ENCODE results near the gene ZNF454. TPM values are rescaled to one million over a fixed set of nuclear protein-coding genes. Genes with fewer than 3 reads are reported as not detected.

ZNF454 gene
- total RNA-seq, 4 donors from 2014 or later, result 0.59 to 11.8 (median 6.9) TPM

- Histone ChIP-seq H3K36me3 (no peaks in the 10 kb centered on the region), H3K4me1 (no peaks in the 10 kb centered on the region), H3K4me3 (no peak overlapping the region), H3K9me3 (peaks cover 0 to 38% of the 10 kb centered on the region in 2 donors), H3K27ac (no peak overlapping the region), H3K27me3 (peaks cover 0 to 8% of the 10 kb centered on the region in 2 donors)
- intact Hi-C loops (cut with DNase I; ENCODE audit: low total_unique reads), result no loop called here
- no peak for DNase-seq
- TF ChIP-seq POLR2A (IDR thresholded peaks at IDR 0.05), result no peak
- TF ChIP-seq, protein P1, sequence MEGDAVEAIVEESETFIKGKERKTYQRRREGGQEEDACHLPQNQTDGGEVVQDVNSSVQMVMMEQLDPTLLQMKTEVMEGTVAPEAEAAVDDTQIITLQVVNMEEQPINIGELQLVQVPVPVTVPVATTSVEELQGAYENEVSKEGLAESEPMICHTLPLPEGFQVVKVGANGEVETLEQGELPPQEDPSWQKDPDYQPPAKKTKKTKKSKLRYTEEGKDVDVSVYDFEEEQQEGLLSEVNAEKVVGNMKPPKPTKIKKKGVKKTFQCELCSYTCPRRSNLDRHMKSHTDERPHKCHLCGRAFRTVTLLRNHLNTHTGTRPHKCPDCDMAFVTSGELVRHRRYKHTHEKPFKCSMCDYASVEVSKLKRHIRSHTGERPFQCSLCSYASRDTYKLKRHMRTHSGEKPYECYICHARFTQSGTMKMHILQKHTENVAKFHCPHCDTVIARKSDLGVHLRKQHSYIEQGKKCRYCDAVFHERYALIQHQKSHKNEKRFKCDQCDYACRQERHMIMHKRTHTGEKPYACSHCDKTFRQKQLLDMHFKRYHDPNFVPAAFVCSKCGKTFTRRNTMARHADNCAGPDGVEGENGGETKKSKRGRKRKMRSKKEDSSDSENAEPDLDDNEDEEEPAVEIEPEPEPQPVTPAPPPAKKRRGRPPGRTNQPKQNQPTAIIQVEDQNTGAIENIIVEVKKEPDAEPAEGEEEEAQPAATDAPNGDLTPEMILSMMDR (IDR thresholded peaks at IDR 0.05), result no peak
These were observed 48.3 kb downstream of the ZNF454 start for GRCh38 chr5:178989311-178989710.

DNA sequence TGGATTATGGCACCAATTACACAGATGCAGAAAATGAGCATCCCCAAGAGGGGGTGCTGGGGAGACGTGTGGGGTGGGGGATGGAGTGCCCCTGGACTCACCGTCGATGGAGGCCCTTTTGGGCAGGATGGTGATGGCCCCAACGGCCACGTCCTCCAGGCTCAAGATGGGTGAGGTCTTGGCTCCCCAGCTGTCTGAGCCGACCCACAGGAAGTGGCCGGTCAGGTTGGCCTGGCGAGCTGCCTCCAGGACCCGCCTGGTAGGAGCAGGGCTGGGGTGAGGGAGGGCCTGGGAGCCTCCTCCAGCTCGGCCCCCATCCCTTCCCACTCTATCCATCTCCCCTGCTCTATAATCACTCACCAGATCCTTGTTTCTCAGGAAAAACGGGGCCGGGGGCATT, 49.5 kb downstream of the ZNF454 start:
- Histone ChIP-seq H3K4me3 (no peak overlapping the region), H3K4me1 (no peaks in the 10 kb centered on the region), H3K27ac (no peak overlapping the region), H3K9me3 (peaks cover 0 to 32% of the 10 kb centered on the region in 2 donors), H3K27me3 (peaks cover 0 to 8% of the 10 kb centered on the region in 2 donors), H3K36me3 (no peaks in the 10 kb centered on the region)
- intact Hi-C loops (cut with DNase I; ENCODE audit: low total_unique reads), result no loop called here
- no peak for TF ChIP-seq POLR2A (IDR thresholded peaks at IDR 0.05)
- TF ChIP-seq, protein P1 (IDR thresholded peaks at IDR 0.05), result no peak
- DNase-seq, result no peak

DNA sequence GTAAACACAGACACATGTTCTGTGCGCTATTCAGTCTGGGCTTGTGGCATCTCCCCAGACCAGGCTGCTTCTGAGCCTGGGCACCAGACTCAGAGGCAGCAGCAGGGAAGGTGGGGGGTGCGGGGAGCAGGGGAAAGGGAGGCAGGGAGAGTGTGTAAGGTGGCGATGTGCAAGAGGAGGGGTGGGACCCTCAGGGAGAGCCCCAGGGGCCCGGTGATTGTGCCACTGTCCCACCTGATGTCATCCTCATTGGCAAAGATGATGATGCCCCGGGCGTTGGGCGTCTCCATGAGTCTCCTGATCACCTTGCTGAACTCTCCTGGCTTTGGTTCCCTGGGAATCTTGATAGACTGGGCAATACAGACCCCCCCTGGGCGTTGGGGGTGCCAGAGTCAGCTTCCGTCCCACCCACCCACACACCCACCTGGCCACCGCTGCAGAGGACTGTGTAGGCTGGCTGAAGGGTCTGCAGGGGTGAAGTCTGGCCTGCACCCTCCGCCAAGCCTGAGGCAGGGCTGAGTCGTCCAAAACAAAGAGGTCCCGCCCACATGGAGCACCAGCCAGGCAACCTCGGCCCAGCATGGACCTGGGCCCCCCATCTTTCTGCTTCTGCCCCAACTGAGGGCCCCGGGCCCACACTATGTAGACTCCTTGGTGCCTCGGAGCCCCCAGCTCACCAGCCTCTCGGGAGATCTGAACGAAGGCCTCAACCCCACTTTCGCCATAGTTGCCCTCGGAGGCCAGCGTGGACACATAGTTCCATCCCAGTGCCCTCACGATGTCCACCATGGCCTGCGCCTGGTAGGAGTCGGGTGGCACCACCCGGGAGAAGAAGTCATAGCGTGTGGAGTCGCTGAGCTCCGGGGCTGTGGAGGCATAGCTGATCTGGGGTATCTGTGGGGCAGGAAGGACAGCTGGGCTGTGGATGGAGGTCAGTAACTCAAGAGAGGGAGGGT, 50.5 kb downstream of the ZNF454 start:
- Histone ChIP-seq H3K4me1 (no peaks in the 10 kb centered on the region), H3K36me3 (no peaks in the 10 kb centered on the region), H3K27ac (no peak overlapping the region), H3K27me3 (peaks cover 0 to 10% of the 10 kb centered on the region in 2 donors), H3K9me3 (peaks cover 0 to 22% of the 10 kb centered on the region in 2 donors), H3K4me3 (no peak overlapping the region)
- TF ChIP-seq, protein P1 (IDR thresholded peaks at IDR 0.05), result no peak
- DNase-seq, result no peak
- intact Hi-C loops (cut with DNase I; ENCODE audit: low total_unique reads), result no loop called here

GRCh38 chr5:178992291-178992895, 51.4 kb downstream of the ZNF454 start:
- intact Hi-C loops (cut with DNase I; ENCODE audit: low total_unique reads), result no loop called here
- Histone ChIP-seq H3K9me3 (peaks cover 0 to 13% of the 10 kb centered on the region in 2 donors), H3K4me3 (no peak overlapping the region), H3K27me3 (peaks cover 0 to 10% of the 10 kb centered on the region in 2 donors), H3K36me3 (no peaks in the 10 kb centered on the region), H3K27ac (no peak overlapping the region), H3K4me1 (no peaks in the 10 kb centered on the region)
- no peak for TF ChIP-seq POLR2A (IDR thresholded peaks at IDR 0.05)
- TF ChIP-seq, protein P1 (IDR thresholded peaks at IDR 0.05), result no peak
- DNase-seq, result no peak

DNA sequence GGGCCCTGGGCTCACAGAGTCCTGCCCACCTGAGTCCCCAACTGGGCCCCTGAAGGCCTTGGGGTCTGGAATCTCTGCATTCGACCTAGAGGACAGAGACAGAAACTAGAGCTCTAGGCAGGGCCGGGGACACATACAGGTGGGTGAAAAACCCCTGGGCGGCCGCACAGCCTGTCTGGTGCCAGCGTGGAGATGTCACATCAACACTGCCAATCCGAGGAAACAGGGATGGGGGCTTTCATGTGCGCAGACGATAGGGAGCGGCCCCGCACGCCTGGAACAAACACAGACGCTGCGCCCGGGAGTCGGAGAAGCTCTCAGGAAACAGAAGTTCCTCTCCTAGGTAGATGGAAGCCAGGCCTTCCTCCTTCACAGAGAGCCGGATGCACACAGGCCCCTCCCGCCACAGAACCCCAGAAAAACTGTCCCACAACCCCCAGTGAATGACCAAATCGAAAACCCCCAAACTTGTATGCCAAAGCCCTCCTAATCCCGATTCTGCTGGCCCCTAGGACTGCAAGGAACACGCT, 52.3 kb downstream of the ZNF454 start:
- H3K4me3 ChIP-seq, result no peak overlapping the region
- intact Hi-C loops (cut with DNase I; ENCODE audit: low total_unique reads), result no loop called here
- H3K4me1 ChIP-seq, result no peaks in the 10 kb centered on the region
- peaks cover 0 to 12% of the 10 kb centered on the region in 2 donors for H3K9me3 ChIP-seq
- TF ChIP-seq POLR2A (IDR thresholded peaks at IDR 0.05), result no peak
- TF ChIP-seq, protein P1 (IDR thresholded peaks at IDR 0.05), result no peak
- H3K36me3 ChIP-seq, result no peaks in the 10 kb centered on the region
- H3K27me3 ChIP-seq, result peaks cover 0 to 10% of the 10 kb centered on the region in 2 donors
- no peak for DNase-seq
- H3K27ac ChIP-seq, result no peak overlapping the region

All from uterus (tissue), 4 donors.